ENCODE data around the gene EPHB2.

GRCh38 chr1:22812092-22812880 is 101.6 kb downstream of the EPHB2 start:
- TF ChIP-seq CTCF (IDR thresholded peaks at IDR 0.05) (no peak), CHD2 (IDR thresholded peaks at IDR 0.05; ENCODE audit: low read length, partially characterized antibody) (no peak), MAX (IDR thresholded peaks at IDR 0.05) (no peak), ESRRA (IDR thresholded peaks at IDR 0.05; ENCODE audit: borderline replicate concordance, low read length) (no peak), CEBPB (IDR thresholded peaks at IDR 0.05) (no peak), POLR2A (IDR thresholded peaks at IDR 0.05; ENCODE audit: low read length) (no peak), ELK1 (IDR thresholded peaks at IDR 0.05; ENCODE audit: low read depth, low read length) (no peak), FOSL2 (IDR thresholded peaks at IDR 0.05) (no peak), FOSL2 (CRISPR knock-in tag; IDR thresholded peaks at IDR 0.05) (no peak), ZSCAN20 (CRISPR knock-in tag; IDR thresholded peaks at IDR 0.05) (no peak), USF2 (IDR thresholded peaks at IDR 0.05) (no peak), HDAC2 (IDR thresholded peaks at IDR 0.05) (no peak)
